Endothelial cell of umbilical vein (primary cell): ENCODE measurements around the gene YAE1. TPM values are rescaled to one million over a fixed set of nuclear protein-coding genes. Genes with fewer than 3 reads are reported as not detected.

Experiments
- BruUV-seq: library from RNA; stranded (reverse); fragments of 400-500 nt; replicated peaks from 2 replicates; lab custom pipeline; 2021; lab: Mats Ljungman, UMichigan
- CTCF ChIA-PET: fragments of 300-600, 350-600 bp; sonication (Branson Sonifier 250); formaldehyde crosslinking; loops from one replicate; lab custom pipeline; 2021; ENCODE audit warnings: antibody characterized with exemption, inconsistent platforms; lab: Charles Lee
- POLR2A ChIA-PET: fragments of 300-600, 350-600 bp; sonication (Branson Sonifier 250); formaldehyde crosslinking; loops from one replicate; lab custom pipeline; 2021; ENCODE audit warnings: antibody characterized with exemption, inconsistent platforms; lab: Charles Lee
- DNase-seq: peaks from one replicate; pipeline ENCODE4 v3.0.0-alpha.2; 2011; ENCODE audit warnings: low read depth, low spot score
- FAIRE-seq: peaks from 2 replicates; lab custom pipeline; 2011; peaks lifted over from hg19 to GRCh38; lab: Jason Lieb, UNC
- H2AFZ ChIP-seq: 2 replicates; pipeline ENCODE4 v1.6.0; 2012; ENCODE audit warnings: low read depth, low read length, control low read depth, inconsistent platforms
- H3K27ac ChIP-seq: 2 replicates; pipeline ENCODE4 v1.5.1; 2011; ENCODE audit warnings: low read depth, mild to moderate bottlenecking, control low read depth, low read length, moderate library complexity; ENCODE audit not compliant: insufficient read depth
- H3K27me3 ChIP-seq, 2 experiments: 2 replicates each; pipeline versions ENCODE4 v1.6.0 to v1.6.1; 2011; ENCODE audit warnings: low read length in 2 of 2, mixed read lengths in 1 of 2; ENCODE audit not compliant: control insufficient read depth in 2 of 2, insufficient read depth in 2 of 2
- H3K36me3 ChIP-seq, 2 experiments: 2 replicates in 1 of 2; 3 replicates in 1 of 2; pipeline ENCODE4 v1.5.1; 2011; ENCODE audit warnings: low read length in 2 of 2, mild to moderate bottlenecking in 1 of 2, moderate library complexity in 1 of 2; ENCODE audit not compliant: control insufficient read depth in 2 of 2, insufficient read depth in 2 of 2; ENCODE audit errors: extremely low read depth in 1 of 2
- H3K4me1 ChIP-seq: 3 replicates; pipeline ENCODE4 v1.5.1; 2011; ENCODE audit warnings: mild to moderate bottlenecking, low read length; ENCODE audit not compliant: control insufficient read depth, insufficient read depth; ENCODE audit errors: extremely low read depth
- H3K4me2 ChIP-seq: 2 replicates; pipeline ENCODE4 v1.6.1; 2011; ENCODE audit warnings: low read length, control low read depth, mixed read lengths; ENCODE audit not compliant: insufficient read depth
- H3K4me3 ChIP-seq, 3 experiments: fragments of 200-600 bp in 1 of 3; sonication (generic), shearing (Covaris generic) in 1 of 3; replicated peaks in 1 of 3; 2 replicates each; pipeline ENCODE4 v1.5.1; 2011 to 2016; ENCODE audit warnings: control low read depth in 3 of 3, low read length in 3 of 3, mild to moderate bottlenecking in 2 of 3, inconsistent platforms in 1 of 3, low read depth in 1 of 3, moderate library complexity in 1 of 3; ENCODE audit not compliant: insufficient read depth in 1 of 3
- H3K79me2 ChIP-seq: 2 replicates; pipeline ENCODE4 v1.6.0; 2012; ENCODE audit warnings: low read length, inconsistent platforms; ENCODE audit not compliant: control insufficient read depth, insufficient read depth
- H3K9ac ChIP-seq: replicated peaks from 2 replicates; pipeline ENCODE3; 2011; ENCODE audit warnings: low read length, control low read depth; ENCODE audit not compliant: insufficient read depth; ENCODE audit errors: extremely low read depth
- H3K9me1 ChIP-seq: replicated peaks from 3 replicates; pipeline ENCODE4 v1.6.0; 2011; ENCODE audit warnings: mild to moderate bottlenecking, low read length; ENCODE audit not compliant: control insufficient read depth, insufficient read depth; ENCODE audit errors: extremely low read depth
- H3K9me3 ChIP-seq: replicated peaks from 2 replicates; pipeline ENCODE4 v1.5.1; 2012; ENCODE audit warnings: low read length, inconsistent platforms; ENCODE audit not compliant: control insufficient read depth, insufficient read depth
- H4K20me1 ChIP-seq: replicated peaks from 2 replicates; pipeline ENCODE3; 2011; ENCODE audit warnings: mild to moderate bottlenecking, low read length; ENCODE audit not compliant: control insufficient read depth, insufficient read depth; ENCODE audit errors: extremely low read depth
- EZH2 ChIP-seq: IDR thresholded peaks from 2 replicates; pipeline ENCODE4 v1.6.1; 2012; ENCODE audit warnings: borderline replicate concordance, low read depth, mild to moderate bottlenecking, moderate library complexity, low read length, inconsistent platforms; ENCODE audit not compliant: severe bottlenecking
- FOS ChIP-seq: IDR thresholded peaks from 2 replicates; pipeline ENCODE4 v1.6.1; 2011; ENCODE audit warnings: mild to moderate bottlenecking, low read length, moderate library complexity, borderline replicate concordance; ENCODE audit not compliant: insufficient read depth
- GATA2 ChIP-seq: IDR thresholded peaks from 2 replicates; pipeline ENCODE4 v1.7.0; 2011; ENCODE audit warnings: low read depth, mild to moderate bottlenecking, moderate library complexity, mixed read lengths, low read length; ENCODE audit not compliant: insufficient read length, insufficient read depth
- JUN ChIP-seq: IDR thresholded peaks from 2 replicates; pipeline ENCODE4 v1.6.1; 2011; ENCODE audit warnings: borderline replicate concordance, low read depth; ENCODE audit not compliant: insufficient read length, insufficient read depth
- MYC ChIP-seq: IDR thresholded peaks from one replicate; pipeline ENCODE4 v1.6.1; 2011; ENCODE audit warnings: mild to moderate bottlenecking, low read depth, low read length
- POLR2A ChIP-seq: IDR thresholded peaks from 2 replicates; pipeline ENCODE4 v1.6.1; 2012; ENCODE audit warnings: low read depth, mild to moderate bottlenecking, control low read depth, low read length
- POLR2AphosphoS5 ChIP-seq: IDR thresholded peaks from 2 replicates; pipeline ENCODE4 v1.6.1; 2012; ENCODE audit warnings: low read depth, mild to moderate bottlenecking, control low read depth, low read length, moderate library complexity; ENCODE audit not compliant: insufficient read depth
- dilution Hi-C: fragments of 300-500 bp; cut with MboI; formaldehyde crosslinking; loops from one replicate; pipeline ENCODE4 v1.15.0; 2019; ENCODE audit warnings: low sequenced_read_pairs; ENCODE audit not compliant: extremely low pct_ligation_motif_present
- intact Hi-C: fragments of 100-400 bp; cut with micrococcal nuclease; formaldehyde crosslinking; loops from one replicate; pipeline ENCODE4 v1.10.0; 2022
- polyA plus RNA-seq, 4 experiments: library from polyadenylated mRNA; depleted of rRNA in 3 of 4; stranded (reverse) in 3 of 4; unstranded in 1 of 4; fragments of >200 nt; gene quantifications; 2 replicates each; pipeline versions ENCODE4 v1.2.1 to v1.2.3, GENCODE V29; 2011 to 2012; ENCODE audit warnings: missing spikeins in 1 of 4
- total RNA-seq: library from RNA; stranded (reverse); gene quantifications from 2 replicates; pipeline ENCODE4 v1.2.3, GENCODE V29; 2021
- TF ChIP-seq, protein P1 (sequence below): IDR thresholded peaks from 2 replicates; pipeline ENCODE4 v1.6.1; 2011; ENCODE audit not compliant: insufficient read depth, insufficient read length
- TF ChIP-seq, protein P2 (sequence below), 2 donors: IDR thresholded peaks; 1 replicate in 1 of 2; 2 replicates in 1 of 2; pipeline ENCODE4 v1.5.1; 2011; ENCODE audit warnings: low read length in 2 of 2, mild to moderate bottlenecking in 2 of 2, moderate library complexity in 2 of 2, control low read depth in 1 of 2, inconsistent platforms in 1 of 2, low read depth in 1 of 2; ENCODE audit not compliant: insufficient read depth in 1 of 2; ENCODE audit errors: extremely low read depth in 1 of 2

Gene YAE1
- total and polyA plus RNA-seq, 2 donors (not counting 3 experiments of a cell fraction or from before 2014, with no cell fraction given) = 13.3 to 20.7 TPM

DNA sequence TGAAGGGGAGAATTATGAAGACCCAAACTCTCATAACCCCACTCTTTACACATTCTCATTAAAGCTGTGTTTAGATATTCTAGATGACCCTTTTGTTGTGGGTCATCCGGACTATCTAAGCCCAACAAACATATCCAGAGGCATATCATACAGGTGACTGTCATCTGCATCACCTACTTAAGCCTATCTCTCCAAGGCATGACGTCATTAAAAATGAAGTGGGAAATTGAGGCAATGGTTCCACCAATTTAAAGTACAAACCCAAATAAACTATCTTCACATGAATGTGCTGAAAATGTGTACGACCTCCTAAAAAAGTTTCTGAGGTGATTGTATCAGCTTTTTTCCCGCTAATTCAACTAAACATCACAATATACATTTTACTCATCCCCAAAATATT lies 52.7 kb downstream of the YAE1 start:
- Histone ChIP-seq H3K9me1 (no peaks in the 10 kb centered on the region), H3K36me3 (no peaks in the 10 kb centered on the region), H3K9me3 (no peaks in the 10 kb centered on the region), H3K4me2 (no peak overlapping the region), H3K9ac (no peak overlapping the region), H3K27ac (no peak overlapping the region), H4K20me1 (no peaks in the 10 kb centered on the region), H2AFZ (no peak overlapping the region), H3K27me3 (no peaks in the 10 kb centered on the region), H3K4me3 (no peak overlapping the region), H3K79me2 (peaks cover 4% of the 10 kb centered on the region), H3K4me1 (peaks cover 27% of the 10 kb centered on the region)
- intact Hi-C loops = no loop called here
- dilution Hi-C loops = no loop called here
- ChIA-PET POLR2A (no interaction called here), CTCF (interaction anchor here (1.2 kb wide), 1 partner anchor 38 kb away, joined by 4 read pairs; no protein-coding TSS in a partner anchor)
- TF ChIP-seq GATA2 (no peak), MYC (no peak), POLR2A (no peak), POLR2AphosphoS5 (no peak)
- DNase-seq (no peak), FAIRE-seq (no peak)
- no TSS peak for BruUV-seq

DNA sequence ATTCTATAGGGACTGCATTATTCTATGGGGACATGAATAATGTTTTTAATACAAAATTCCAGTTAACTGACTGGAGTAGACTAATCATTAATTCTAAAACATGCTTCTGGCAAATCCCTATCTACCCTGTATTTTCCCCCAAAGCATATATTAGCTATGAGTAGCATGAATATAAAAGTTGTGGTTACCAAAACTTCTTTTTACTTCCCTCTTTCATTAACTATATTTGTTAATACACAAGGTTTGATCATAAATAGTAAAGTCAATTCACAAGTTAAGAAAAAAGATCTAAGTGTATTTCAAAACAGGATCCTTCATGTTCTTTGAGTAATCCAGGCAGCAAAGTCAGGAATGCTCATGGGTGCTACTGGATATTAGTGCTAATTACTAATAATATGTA lies 54.3 kb downstream of the YAE1 start:
- intact Hi-C loops (no loop called here), dilution Hi-C loops (no loop called here)
- H3K27ac ChIP-seq = no peak overlapping the region

More for the DNA sequence above, 54.3 kb downstream of the YAE1 start:
- no peak overlapping the region for H2AFZ ChIP-seq
- H3K4me3 ChIP-seq = no peak overlapping the region
- H3K4me1 ChIP-seq = peaks cover 18% of the 10 kb centered on the region
- H3K27me3 ChIP-seq = no peaks in the 10 kb centered on the region
- DNase-seq = no peak
- BruUV-seq = no TSS peak
- H3K79me2 ChIP-seq = peaks cover 20% of the 10 kb centered on the region
- H3K4me2 ChIP-seq = no peak overlapping the region
- no peaks in the 10 kb centered on the region for H3K36me3 ChIP-seq
- H3K9me1 ChIP-seq = no peaks in the 10 kb centered on the region
- ChIA-PET CTCF (interaction anchor here (1.4 to 10.3 kb wide), 2 partner anchors 31 to 41 kb away, joined by 3 to 138 read pairs; no protein-coding TSS in a partner anchor), POLR2A (interaction anchor here (1.9 kb wide), 1 partner anchor 40 kb away, joined by 4 read pairs; no protein-coding TSS in a partner anchor)
- H3K9me3 ChIP-seq = no peaks in the 10 kb centered on the region
- no peaks in the 10 kb centered on the region for H4K20me1 ChIP-seq
- TF ChIP-seq GATA2 (no peak), POLR2AphosphoS5 (no peak), JUN (no peak), FOS (no peak), EZH2 (no peak), POLR2A (no peak), MYC (no peak)
- TF ChIP-seq, protein P1, sequence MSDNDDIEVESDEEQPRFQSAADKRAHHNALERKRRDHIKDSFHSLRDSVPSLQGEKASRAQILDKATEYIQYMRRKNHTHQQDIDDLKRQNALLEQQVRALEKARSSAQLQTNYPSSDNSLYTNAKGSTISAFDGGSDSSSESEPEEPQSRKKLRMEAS = no peak
- TF ChIP-seq, protein P2, sequence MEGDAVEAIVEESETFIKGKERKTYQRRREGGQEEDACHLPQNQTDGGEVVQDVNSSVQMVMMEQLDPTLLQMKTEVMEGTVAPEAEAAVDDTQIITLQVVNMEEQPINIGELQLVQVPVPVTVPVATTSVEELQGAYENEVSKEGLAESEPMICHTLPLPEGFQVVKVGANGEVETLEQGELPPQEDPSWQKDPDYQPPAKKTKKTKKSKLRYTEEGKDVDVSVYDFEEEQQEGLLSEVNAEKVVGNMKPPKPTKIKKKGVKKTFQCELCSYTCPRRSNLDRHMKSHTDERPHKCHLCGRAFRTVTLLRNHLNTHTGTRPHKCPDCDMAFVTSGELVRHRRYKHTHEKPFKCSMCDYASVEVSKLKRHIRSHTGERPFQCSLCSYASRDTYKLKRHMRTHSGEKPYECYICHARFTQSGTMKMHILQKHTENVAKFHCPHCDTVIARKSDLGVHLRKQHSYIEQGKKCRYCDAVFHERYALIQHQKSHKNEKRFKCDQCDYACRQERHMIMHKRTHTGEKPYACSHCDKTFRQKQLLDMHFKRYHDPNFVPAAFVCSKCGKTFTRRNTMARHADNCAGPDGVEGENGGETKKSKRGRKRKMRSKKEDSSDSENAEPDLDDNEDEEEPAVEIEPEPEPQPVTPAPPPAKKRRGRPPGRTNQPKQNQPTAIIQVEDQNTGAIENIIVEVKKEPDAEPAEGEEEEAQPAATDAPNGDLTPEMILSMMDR (IDR thresholded peaks at IDR 0.05; ENCODE audit: extremely low read depth in 1 of 2, insufficient read depth in 1 of 2, low read depth in 1 of 2, low read length in 2 of 2) = no peak
- FAIRE-seq = no peak
- H3K9ac ChIP-seq = no peak overlapping the region
